HG03135 (cell line): ENCODE measurements around the gene HYI.
"Not testable (repeated sequence)": the region's sequence is repeated elsewhere in the genome, so short reads cannot be mapped to it uniquely, and the experiment has no call there.

Experiments used
- ATAC-seq: cut with Tn5 transposase; IDR thresholded peaks from one replicate; pipeline ENCODE4 v1.9.1; 2021; ENCODE audit warnings: mild to moderate bottlenecking, moderate library complexity; ENCODE audit not compliant: unreplicated experiment

The HYI gene

GRCh38 chr1:43464681-43465504 lies 11.2 kb upstream of the HYI start:
- no peak for ATAC-seq

- ATAC-seq: no peak
Measured at GRCh38 chr1:43463479-43463878, 9.7 kb upstream of the HYI start.

GRCh38 chr1:43460988-43461693 lies 7.4 kb upstream of the HYI start:
- no peak for ATAC-seq

GRCh38 chr1:43458379-43458778 lies 4.6 kb upstream of the HYI start:
- not testable (repeated sequence) for ATAC-seq

GRCh38 chr1:43455213-43455889 lies 1.6 kb upstream of the HYI start:
- ATAC-seq: no peak

DNA sequence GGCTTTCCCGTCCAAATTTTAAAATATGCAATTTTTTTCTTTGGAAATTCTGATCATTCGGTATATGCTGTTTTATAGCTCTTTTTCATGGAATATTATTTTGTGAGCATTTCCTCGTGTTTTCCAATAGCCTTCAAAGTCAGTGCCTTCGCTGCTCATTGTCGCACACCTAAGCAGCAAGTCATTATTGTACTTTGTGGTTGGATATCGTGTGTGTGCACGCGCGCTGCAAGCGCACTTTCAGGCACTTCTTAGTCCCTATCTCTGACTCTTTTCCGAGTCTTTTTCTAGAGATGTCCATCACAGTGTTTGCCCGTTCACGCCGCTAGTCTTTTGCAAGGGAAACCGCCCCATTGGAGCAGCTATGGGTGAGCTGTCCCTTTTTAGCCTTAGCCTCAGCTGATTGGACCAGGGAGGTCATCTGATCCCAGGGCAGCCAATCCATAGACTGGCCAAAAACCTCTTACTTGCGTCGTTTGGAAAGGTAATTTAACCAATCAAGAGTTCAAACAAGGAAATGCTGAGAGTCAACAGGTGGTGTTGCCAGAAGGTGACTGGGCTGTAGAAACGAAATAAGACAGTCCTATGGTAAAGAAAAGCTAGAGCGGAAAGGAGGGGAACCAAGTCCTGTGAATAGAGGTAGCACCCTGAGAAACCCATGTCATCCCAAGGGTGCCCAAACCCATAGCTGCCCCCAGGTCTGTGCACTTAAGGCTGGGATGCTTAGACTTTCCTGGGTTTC lies 710 bp upstream of the HYI start:
- peak; percentile 62 for ATAC-seq

- no peak for ATAC-seq
Measured at GRCh38 chr1:43452789-43453441, 816 bp downstream of the HYI start.

GRCh38 chr1:43451701-43452532 lies 1.8 kb downstream of the HYI start:
- no peak for ATAC-seq

GRCh38 chr1:43451157-43451591 lies 2.6 kb downstream of the HYI start:
- ATAC-seq: no peak

- no peak for ATAC-seq
Measured at GRCh38 chr1:43450251-43450941, 3.3 kb downstream of the HYI start.

DNA sequence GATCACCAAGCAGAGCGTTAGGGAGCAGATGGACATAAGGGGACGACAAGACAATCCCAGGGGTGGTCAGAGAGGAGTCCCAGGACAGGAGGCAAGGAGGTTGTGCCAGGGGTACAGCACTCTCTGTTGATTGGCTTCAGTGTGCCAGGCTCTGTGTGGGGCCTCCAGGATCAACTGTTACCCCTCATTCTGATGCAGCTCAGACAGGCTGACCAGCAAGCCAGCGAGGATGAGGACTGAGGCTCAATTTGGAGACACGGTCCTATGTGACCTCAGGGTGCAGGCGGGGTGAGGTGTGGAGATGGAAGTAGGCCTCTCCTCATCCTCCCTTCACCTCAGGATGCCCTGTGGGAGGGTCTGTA lies 4.0 kb downstream of the HYI start:
- ATAC-seq: no peak

DNA sequence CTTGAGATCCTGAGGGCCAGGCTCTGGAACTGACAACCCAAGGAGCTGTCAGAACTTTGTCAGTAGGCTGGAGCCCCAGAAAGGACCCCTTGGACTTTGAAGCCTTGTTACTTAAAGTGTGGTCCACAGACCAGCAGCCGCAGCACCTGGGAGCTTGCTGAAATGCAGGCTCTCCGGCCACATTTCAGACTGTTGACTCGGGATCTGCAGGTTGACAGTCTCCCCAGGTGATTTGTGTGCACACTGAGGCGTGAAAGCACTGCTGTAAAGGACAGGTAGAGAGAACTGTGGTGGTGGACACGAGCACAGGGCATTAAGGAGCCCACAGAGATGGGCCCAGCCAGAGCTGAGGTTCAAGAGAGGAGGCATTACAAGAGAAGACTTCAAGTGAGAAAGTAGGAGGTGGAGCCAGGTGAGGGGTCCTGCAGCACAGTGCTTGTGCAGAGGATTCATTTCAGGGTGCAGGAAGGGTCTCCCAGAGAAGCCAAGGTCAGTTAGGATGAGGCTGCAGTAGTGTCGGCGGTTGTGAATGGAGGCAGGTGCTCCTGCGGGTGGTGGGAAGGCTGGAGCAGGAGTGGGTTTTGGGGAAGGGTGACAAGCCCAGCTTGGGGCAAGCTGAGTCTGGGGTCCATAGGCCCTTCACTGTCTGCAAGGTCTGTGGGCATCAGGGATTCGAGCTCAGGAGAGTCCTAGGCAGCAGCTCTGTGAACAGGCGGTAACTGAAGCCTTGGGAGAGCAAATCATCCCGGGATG lies 4.6 kb downstream of the HYI start:
- no peak for ATAC-seq

- no peak for ATAC-seq
Measured at GRCh38 chr1:43447891-43448708, 5.6 kb downstream of the HYI start.

DNA sequence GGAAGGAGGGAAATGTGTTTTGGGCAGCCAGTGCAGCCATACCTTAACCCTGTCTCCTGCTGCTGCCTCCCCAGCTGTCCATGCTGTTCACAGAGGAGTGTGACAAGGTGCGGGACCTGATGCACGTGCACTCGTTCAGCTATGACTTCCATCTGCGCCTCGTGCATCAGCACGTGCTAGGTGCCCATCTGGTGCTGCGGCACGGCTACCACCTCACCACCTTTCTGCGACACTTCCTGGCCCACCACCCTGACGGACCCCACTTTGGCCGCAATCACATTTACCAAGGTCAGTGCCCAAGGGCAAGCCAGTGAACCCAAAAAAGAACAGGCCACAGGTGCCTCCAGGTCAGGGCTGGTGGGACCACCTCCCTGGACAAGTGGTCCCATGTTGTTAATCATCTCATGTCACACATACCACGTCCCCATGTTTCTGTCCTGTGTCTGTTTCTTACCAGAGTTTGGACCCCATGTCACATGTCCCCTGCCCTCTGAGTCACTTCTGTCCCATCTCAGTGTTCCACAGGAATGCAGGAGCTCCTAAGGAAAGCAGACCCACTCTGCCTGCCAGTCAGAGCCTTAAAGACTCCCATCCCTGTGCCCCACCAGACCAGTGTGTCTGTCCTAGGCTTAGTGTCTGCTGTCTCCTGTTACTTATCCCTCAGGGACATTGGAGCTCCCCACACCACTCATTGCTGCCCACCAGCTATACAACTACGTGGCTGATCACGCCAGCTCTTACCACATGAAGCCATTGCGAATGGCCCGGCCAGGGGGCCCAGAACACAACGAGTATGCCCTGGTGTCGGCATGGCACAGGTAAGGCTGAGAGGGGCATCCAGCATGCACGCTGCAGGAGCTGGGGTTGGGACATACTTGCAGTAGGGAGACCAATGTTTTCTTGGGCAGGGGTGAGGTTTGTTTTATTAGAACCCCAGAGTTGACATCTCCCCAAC lies 6.6 kb downstream of the HYI start:
- no peak for ATAC-seq

DNA sequence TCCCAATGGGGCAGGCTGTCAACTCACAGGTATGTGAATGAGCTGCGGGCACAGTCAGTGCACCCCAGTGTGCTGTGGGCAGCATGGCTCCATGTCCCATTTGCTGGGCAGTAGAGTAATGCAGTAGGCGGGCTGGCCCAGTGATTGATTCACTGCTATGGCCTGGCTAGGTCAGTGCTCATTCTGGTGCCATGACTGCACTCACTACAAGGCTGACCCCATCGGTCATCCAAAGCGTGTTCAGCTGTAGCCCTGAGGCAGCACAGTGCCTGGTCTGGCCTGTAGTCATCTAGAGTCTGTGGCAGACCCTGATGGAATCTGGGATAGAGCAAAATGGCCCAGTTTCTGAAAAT lies 7.4 kb downstream of the HYI start:
- ATAC-seq: no peak

GRCh38 chr1:43445606-43446387 lies 7.9 kb downstream of the HYI start:
- no peak for ATAC-seq
